Psoas muscle (tissue), 8 donors: Measurements from ENCODE around the gene ME2. TPM values are rescaled to one million over a fixed set of nuclear protein-coding genes. Genes with fewer than 3 reads are reported as not detected.

Source experiments
- ATAC-seq, 4 donors: fragments of 200-7000 bp; cut with Tn5 transposase; one replicate each; pipeline ENCODE4 v1.9.1; 2020; ENCODE audit warnings: moderate library complexity in 3 of 4, mild to moderate bottlenecking in 2 of 4
- DNase-seq, 2 donors: peaks; one replicate each; pipeline ENCODE4 v3.0.0-alpha.2; 2020
- H3K27ac ChIP-seq: fragments of 200-600 bp; one replicate; pipeline ENCODE4 v1.8.0; 2022
- H3K27me3 ChIP-seq, 3 donors: fragments of 200-600 bp in 1 of 3; one replicate each; pipeline versions ENCODE4 v1.6.1 to v1.8.0; 2013 to 2022; ENCODE audit warnings: low read length in 2 of 3, mild to moderate bottlenecking in 2 of 3, moderate library complexity in 1 of 3; ENCODE audit not compliant: insufficient read depth in 3 of 3
- H3K36me3 ChIP-seq, 2 donors: fragments of 200-600 bp in 1 of 2; one replicate each; pipeline versions ENCODE4 v1.6.1 to v1.8.0; 2013 to 2022; ENCODE audit warnings: low read depth in 1 of 2, mild to moderate bottlenecking in 1 of 2, moderate library complexity in 1 of 2; ENCODE audit not compliant: insufficient read depth in 1 of 2
- H3K4me1 ChIP-seq: fragments of 200-600 bp; one replicate; pipeline ENCODE4 v1.8.0; 2022
- H3K4me3 ChIP-seq: fragments of 200-600 bp; one replicate; pipeline ENCODE4 v1.8.0; 2022; ENCODE audit warnings: mild to moderate bottlenecking
- H3K9me3 ChIP-seq: fragments of 200-600 bp; one replicate; pipeline ENCODE4 v1.8.0; 2022
- WGBS, 3 donors: extraction: QIAGEN DNeasy Blood & Tissue Kit; methylation state at CpG; one replicate each; pipeline versions ENCODE4 v1.1.6 to v1.1.7; 2013; 5-methylcytosine and 5-hydroxymethylcytosine counted together
- intact Hi-C, 2 donors: fragments of 100-400 bp; cut with DNase I; formaldehyde crosslinking; loops; one replicate each; pipeline versions ENCODE4 v1.11.0 to v1.14.2; 2022
- polyA plus RNA-seq, 3 donors: library from polyadenylated mRNA; stranded (reverse); fragments of 200-250 nt; gene quantifications; one replicate each; pipeline ENCODE4 v1.2.3, GENCODE V29; 2013
- total RNA-seq, 4 donors: library from RNA; stranded (reverse); fragmentation: NEBNext Ultra II Directional in 2 of 4; extraction: Animal tissue kit (Norgen Biotek cat#: 25700) in 2 of 4; gene quantifications; one replicate each; pipeline versions ENCODE4 v1.2.1 to v1.2.4, GENCODE V29; 2021 to 2023
- TF ChIP-seq, protein P1 (sequence below): fragments of 200-600 bp; IDR thresholded peaks from one replicate; pipeline ENCODE4 v1.8.0; 2022; ENCODE audit warnings: antibody characterized with exemption
- donor health status: healthy with polysubstance abuse.
- donor health status: DM: no; HTN: no; CAD: no; lungs with moderate emphysema.
- donor health status: Bipolar disorder and iron deficiency.
- donor health status: healthy.
- donor health status: DM: yes; HTN: yes; CAD: no.
- donor health status: DM: no; HTN: no; CAD: no.
- donor health status: DM: no; HTN: no; CAD: no.
- donor health status: DM: yes; HTN: yes; CAD: no.

Gene ME2
- total and polyA plus RNA-seq, 7 donors, result 19.8 to 63.8 (median 35.1) TPM

DNA sequence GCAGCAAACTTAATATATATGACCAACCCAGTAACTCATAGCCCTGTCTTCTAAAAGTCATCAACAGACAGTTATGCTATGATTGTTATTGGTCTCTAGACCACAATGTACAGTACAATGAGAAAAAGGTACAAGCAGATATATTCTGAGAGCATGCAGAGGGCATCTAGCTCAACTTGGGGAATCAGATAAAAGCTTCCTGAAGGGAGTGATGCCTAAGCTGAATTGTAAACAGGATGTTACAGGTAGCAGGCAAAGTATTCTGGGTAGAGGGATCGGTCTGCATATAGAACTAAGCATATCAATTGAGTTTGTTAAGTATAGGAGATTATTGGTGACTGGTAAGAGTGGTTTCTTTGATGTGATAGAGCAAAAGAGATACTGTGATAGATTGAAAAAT is 30.3 kb downstream of the ME2 start:
- TF ChIP-seq, protein P1, sequence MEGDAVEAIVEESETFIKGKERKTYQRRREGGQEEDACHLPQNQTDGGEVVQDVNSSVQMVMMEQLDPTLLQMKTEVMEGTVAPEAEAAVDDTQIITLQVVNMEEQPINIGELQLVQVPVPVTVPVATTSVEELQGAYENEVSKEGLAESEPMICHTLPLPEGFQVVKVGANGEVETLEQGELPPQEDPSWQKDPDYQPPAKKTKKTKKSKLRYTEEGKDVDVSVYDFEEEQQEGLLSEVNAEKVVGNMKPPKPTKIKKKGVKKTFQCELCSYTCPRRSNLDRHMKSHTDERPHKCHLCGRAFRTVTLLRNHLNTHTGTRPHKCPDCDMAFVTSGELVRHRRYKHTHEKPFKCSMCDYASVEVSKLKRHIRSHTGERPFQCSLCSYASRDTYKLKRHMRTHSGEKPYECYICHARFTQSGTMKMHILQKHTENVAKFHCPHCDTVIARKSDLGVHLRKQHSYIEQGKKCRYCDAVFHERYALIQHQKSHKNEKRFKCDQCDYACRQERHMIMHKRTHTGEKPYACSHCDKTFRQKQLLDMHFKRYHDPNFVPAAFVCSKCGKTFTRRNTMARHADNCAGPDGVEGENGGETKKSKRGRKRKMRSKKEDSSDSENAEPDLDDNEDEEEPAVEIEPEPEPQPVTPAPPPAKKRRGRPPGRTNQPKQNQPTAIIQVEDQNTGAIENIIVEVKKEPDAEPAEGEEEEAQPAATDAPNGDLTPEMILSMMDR, result no peak
- Histone ChIP-seq H3K4me1 (no peaks in the 10 kb centered on the region), H3K36me3 (peaks cover 0 to 46% of the 10 kb centered on the region in 2 donors), H3K9me3 (no peaks in the 10 kb centered on the region), H3K4me3 (no peak overlapping the region), H3K27ac (no peak overlapping the region), H3K27me3 (no peaks in the 10 kb centered on the region)
- ATAC-seq (no peak), DNase-seq (no peak)
- intact Hi-C loops, result no loop called here
- 97 to 100% (median 99%) methylated on average over 1 of the region's 1 CpG for WGBS, 3 donors

DNA sequence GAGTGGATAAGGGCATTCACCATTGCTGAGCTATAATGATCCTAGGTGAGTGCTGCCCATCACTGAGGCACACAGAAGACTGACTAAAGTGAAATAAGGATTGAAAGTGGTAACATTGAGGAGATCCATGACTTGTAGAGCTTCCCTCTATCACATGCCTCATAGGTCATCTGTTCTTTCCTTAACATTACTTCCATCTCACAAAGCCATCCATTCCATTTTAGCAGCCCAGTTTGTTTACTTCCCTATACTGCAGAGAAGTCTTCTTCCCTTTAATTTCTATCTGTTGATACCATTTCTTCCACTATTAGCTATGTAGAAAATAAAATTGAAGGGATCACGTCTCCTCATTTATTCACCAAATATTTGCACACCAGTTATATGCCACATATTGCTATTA is 32.1 kb downstream of the ME2 start:
- DNase-seq (no peak), ATAC-seq (no peak)
- H3K36me3 ChIP-seq, result peaks cover 0 to 46% of the 10 kb centered on the region in 2 donors
- no peaks in the 10 kb centered on the region for H3K9me3 ChIP-seq
- no peak overlapping the region for H3K4me3 ChIP-seq
- H3K27ac ChIP-seq, result no peak overlapping the region
- TF ChIP-seq, protein P1, result no peak
- WGBS, 3 donors, result 93 to 96% (median 95%) methylated on average over 1 of the region's 1 CpG
- H3K27me3 ChIP-seq, result no peaks in the 10 kb centered on the region
- intact Hi-C loops, result no loop called here
- no peaks in the 10 kb centered on the region for H3K4me1 ChIP-seq

DNA sequence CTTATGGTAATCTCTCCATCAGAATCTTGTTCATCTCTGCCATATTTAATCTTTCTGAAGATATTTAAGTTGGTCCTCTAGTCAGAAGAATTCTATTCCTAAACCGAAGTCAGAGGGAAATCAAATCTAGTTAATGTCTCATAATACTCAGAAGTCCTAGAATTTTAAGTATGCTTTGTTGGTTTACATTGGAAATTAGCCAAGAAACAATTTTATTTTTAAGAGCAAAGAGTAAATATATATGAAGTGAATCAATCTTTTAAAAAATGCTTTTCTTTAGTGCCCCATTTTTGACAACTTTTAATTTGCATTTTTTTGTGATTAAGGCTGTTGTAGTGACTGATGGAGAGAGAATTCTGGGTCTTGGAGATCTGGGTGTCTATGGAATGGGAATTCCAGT is 38.1 kb downstream of the ME2 start:
- H3K27me3 ChIP-seq, result no peaks in the 10 kb centered on the region
- H3K36me3 ChIP-seq, result peaks cover 0 to 58% of the 10 kb centered on the region in 2 donors
- intact Hi-C loops, result no loop called here
- TF ChIP-seq, protein P1, result no peak
- 77 to 81% (median 79%) methylated on average over 1 of the region's 1 CpG for WGBS, 3 donors
- no peak for ATAC-seq
- H3K9me3 ChIP-seq, result no peaks in the 10 kb centered on the region
- no peak overlapping the region for H3K27ac ChIP-seq
- H3K4me3 ChIP-seq, result no peak overlapping the region
- no peaks in the 10 kb centered on the region for H3K4me1 ChIP-seq
- no peak for DNase-seq

DNA sequence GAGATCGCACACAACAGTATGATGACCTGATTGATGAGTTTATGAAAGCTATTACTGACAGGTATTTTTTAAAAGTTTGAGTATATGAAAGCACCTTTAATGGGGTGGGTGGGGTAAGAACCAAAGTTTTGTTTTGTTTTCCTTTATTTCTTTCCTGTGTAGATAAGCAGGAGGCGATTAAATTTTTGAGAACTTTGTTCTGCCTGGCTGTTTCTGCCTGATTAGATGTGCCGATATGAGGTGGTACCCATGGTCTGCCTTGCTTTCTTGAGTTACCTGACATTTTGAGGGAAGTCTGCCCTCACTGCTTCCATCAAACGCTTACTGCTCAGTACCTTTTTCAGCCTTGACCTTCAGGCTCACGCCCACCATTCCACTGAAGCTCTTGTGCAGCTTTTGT is 39.2 kb downstream of the ME2 start:
- H3K4me3 ChIP-seq, result no peak overlapping the region
- ATAC-seq (no peak), DNase-seq (no peak)
- TF ChIP-seq, protein P1, result no peak
- no peaks in the 10 kb centered on the region for H3K4me1 ChIP-seq
- H3K27me3 ChIP-seq, result no peaks in the 10 kb centered on the region
- 95 to 97% (median 96%) methylated on average over 5 of the region's 5 CpGs for WGBS, 3 donors
- intact Hi-C loops, result no loop called here
- H3K27ac ChIP-seq, result no peak overlapping the region
- H3K9me3 ChIP-seq, result no peaks in the 10 kb centered on the region
- peaks cover 0 to 59% of the 10 kb centered on the region in 2 donors for H3K36me3 ChIP-seq

DNA sequence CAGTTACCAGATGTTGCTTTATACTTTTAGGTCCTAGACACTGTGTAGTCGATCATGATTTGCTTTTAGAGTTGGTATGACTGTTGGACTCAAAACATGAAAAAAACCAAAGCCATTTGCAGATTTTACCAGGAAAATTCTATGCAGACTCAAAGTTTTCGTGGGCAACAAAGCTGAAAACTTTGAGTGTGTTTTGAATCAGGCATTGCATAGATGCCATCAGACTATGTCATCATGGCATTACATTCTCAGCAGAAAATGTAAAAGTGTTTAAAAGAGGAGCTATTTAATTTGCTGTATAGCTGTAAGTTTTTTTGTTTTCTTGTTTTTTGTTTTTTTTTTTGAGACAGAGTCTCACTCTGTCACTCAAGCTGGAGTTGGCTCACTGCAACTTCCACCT is 45.5 kb downstream of the ME2 start:
- H3K4me1 ChIP-seq, result no peaks in the 10 kb centered on the region
- no peaks in the 10 kb centered on the region for H3K9me3 ChIP-seq
- no peaks in the 10 kb centered on the region for H3K27me3 ChIP-seq
- 93 to 96% (median 93%) methylated on average over 2 of the region's 2 CpGs for WGBS, 3 donors
- no peak overlapping the region for H3K4me3 ChIP-seq
- TF ChIP-seq, protein P1, result no peak
- intact Hi-C loops, result no loop called here
- H3K36me3 ChIP-seq, result peaks cover 0 to 84% of the 10 kb centered on the region in 2 donors
- ATAC-seq (no peak), DNase-seq (no peak)
- H3K27ac ChIP-seq, result no peak overlapping the region
